HG03060 (cell line): ENCODE results near the gene EPHA10.

Experiments
- ATAC-seq: cut with Tn5 transposase; IDR thresholded peaks from one replicate; pipeline ENCODE4 v1.9.1; 2021; ENCODE audit warnings: low read depth, moderate number of reproducible peaks; ENCODE audit not compliant: unreplicated experiment

The EPHA10 gene

DNA sequence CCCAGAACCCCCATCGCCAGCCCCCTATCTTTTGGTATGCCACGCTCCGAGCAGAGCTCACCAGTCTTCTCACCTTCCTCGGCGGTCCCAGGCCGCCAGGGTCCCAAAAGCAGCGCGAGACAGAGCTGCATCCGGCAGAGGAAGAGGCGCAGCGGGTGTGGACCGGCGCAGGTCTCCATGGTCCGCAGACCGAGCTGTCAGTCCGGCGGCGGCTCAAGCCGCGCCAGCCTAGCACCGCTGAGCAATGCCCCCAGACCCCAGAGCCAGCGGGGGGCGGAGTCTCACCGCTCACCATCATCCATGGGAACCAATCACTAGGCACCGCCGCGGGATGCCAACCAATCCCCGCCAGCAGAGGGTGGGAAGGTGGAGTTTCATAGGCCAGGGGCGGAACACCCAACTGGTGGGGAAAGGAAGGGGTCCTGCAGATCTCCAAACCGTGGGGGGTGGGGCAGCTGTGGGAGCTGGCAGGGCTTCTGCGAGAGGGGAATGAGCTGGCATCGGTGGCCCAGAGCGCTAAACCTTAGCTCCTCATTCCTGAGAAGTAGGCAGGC lies at the start of gene EPHA10:
Gene EPHA10, minus strand, starts transcription at position 233 of the 554 bp plus-strand sequence. Its CDS starts 54 bp downstream, at position 179.
- no peak for ATAC-seq

DNA sequence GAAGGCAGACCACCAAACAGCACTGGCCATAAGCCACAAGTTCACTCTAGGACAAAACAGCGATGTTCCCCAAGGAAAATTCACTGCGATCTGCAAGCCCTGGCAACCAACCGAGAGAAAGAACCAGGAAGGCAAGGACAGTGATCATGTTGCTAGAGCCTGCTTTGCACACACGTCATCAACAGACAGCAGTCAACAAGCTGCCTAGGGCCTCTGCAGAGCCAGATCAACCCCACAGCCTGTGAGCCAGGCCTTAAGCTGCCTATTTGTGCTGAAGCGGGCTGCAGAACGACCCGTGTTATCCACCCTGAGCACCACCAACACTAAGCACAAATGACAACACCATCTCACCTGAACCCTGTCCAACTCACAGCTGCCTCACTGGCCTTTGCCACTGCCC lies 49.3 kb upstream of the EPHA10 start:
- ATAC-seq = no peak

DNA sequence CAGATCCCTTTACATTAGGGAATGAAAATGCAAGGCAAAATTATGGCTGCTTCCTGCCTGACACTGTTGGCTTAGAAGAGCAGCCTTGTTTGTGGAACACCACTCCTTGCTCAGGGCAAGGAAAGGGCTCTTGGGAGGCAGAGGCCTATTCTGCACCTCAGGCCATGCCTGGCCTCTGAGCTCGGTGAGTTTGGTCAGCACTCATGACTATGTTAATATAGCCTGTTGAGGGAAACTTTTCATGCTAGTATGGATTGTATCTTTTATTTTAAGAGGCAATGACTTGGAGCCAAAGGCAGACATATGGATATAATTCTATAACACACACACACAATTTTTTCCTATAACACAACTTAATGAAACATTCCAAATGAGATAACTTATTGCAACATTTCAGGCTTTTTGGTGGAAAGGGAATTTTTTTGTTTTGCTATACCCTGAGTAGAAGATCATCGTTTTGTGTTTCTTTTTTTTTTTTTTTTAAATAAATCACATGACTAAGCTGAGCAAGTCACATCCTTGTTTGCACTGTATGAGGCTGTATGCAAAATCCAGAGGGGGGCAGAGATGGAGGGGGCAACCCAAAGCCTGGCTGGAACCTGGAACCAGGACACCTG lies 48.7 kb upstream of the EPHA10 start:
- no peak for ATAC-seq

DNA sequence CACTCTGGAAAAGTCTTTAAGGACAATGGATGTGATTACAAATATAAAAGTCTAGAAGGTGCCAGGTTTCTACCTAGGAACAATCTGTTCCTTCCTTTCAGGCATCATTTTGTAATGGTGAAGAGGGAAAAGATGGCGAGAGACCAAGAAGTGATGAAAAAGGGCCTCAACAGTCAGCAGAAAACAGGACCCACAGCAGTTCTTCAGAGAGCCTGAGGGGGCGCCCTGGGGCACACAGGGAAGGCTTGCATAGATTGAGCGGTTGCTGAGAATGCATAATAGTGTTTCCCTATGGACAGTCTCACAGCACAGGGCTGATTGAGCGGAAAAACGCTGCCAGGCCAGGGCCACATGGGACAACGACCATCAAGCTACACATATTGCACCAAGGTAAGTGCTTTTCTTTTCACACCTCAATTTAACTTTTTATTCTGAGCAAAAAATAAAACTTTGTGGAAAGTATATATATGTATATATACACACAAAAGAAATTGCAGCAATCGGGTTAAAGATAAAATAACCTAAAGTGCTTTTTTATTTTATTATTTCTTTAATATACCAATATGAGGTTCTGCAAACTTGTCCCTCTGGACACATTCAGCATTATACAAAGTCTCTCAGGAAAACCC lies 46.2 kb upstream of the EPHA10 start:
- no peak for ATAC-seq

DNA sequence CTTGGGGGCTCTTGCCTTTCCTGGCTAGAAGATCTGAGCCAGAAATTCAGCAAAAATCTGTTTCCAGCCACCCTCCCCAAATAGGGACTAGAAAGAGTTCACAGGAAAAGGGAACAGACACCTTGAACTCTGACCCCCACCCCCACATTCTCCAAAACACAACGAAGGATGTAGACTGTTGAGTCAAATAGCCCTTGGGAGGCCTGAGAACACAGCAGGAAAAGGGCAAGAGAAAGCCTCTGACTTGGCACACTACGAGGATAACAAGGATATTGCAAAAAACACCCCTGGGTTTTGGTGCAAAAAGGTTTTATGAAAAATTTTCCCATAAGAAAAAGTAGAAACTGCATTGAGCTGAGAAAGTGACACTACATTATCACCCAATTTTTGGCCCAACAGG lies 45.0 kb upstream of the EPHA10 start:
- no peak for ATAC-seq

DNA sequence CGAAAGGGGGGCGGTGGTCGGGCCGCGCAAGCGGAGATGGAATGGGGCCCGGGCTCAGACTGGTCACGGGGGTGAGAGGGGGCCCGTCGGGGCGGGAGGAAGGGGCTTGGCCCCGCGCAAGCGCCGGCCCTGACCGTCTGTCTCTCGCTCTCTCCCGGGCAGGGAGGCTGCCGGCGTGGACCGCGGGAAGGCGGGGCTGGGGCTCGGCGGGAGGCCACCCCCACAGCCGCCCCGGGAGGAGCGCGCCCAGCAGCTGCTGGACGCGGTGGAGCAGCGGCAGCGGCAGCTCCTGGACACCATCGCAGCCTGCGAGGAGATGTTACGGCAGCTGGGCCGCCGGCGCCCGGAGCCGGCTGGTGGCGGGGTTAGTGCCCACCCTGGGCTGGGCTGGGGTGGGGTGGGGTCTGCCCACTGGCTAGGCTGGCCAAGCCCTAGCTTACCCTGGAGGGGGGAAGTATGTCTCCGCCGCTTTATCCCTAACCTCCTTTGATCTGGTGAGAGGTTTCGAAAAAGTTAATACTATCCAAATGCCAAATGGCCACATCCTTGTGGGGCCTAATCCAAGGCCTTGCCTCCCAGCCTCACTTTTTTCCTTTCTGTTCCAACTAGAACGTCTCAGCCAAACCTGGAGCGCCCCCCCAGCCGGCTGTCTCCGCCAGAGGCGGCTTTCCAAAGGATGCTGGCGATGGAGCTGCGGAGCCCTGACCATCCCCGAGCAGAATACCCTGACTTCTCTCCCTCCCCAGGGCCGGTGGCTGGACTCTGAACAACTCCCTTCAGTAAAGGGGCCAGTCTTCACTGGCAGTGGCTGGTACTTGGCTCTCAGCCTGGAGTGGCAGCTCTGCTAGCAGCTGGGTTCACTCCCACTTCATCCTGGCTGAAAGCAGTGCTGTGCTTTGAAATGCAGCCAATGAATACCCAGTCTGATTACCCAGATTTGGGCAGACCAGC lies 43.7 kb upstream of the EPHA10 start:
- ATAC-seq = no peak

DNA sequence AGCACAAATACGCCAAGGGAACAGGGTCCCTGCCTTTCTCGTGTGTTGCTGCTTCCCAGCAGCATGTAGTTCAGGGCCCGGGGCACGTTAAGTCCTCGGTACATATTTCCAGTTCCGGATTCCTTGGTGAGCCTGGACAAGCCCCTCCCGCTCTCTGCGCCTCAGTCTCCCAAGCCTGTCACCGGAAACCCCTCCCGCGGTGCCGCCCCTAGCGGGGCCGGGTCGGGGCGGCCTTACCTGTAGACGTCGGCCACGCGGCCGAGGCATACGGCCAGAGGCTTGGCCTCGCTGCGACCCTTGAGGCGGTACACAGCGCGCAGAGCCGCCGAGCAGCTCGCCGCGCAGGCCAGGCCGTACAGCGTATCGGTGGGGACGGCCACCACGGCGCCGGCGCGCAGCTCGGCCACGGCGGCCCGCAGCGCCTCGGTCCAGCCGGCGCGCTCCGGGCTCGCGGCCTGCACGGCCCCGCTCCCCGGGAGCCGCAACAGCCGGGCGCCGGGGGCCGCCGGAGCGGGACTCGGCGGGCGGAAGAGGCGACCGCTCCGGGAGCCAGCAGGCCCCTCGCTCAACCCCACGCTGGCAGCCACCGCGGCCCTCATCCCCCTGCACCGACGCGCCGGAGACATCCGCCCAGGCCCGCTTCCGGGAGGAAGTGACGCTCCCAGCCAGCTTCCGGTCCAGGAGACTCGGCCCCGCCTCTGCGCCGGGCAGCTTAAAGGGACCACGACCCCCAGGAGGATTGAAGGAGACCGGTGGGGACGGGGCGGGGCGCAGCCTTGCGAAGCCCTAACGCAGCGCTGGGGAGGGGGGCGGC lies 42.8 kb upstream of the EPHA10 start, which contains the start of the genes C1orf122 and YRDC:
Gene C1orf122, plus strand, starts transcription at position 236 of the 814 bp plus-strand sequence. CDS start 615 bp downstream, outside the sequence.
Gene YRDC, minus strand, starts transcription at position 654 of the 814 bp plus-strand sequence. Its CDS starts 28 bp downstream, at position 626.
- ATAC-seq = peak; percentile 56

DNA sequence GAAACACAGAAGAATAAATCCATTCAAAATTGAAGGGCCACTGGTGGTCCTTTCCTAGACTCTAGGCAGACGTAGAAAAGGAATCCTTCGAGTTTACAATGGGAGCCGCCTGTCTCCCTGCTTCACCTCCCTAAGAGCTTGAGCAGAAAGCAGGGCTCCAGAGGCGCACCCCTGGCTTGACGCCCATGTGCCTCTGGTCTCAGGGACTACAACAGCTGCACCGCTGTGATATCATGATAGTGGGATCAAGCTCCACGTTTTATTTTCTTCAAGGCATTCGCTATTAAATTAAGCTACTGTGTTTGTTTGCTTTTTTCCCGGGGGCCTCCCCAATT lies 42.3 kb upstream of the EPHA10 start:
- ATAC-seq = no peak

DNA sequence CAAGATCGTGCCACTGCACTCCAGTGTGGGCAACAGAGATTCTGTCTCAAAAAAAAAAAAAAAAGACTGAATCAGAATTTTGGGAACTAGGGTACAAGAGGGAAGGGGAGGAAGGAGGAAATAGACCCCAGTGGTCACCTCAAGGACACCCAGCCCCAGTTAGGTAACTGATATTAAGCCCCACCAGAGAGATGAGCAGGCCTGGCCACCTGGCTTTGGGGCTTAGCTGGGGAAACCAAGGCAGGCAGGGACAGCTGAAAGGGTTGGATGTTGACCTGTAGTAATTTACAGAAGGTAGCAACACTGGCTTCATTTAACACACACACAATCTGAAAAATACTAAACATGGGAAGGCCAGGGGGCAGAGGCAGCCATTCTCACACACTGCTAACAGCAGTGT lies 37.5 kb upstream of the EPHA10 start:
- ATAC-seq = no peak

DNA sequence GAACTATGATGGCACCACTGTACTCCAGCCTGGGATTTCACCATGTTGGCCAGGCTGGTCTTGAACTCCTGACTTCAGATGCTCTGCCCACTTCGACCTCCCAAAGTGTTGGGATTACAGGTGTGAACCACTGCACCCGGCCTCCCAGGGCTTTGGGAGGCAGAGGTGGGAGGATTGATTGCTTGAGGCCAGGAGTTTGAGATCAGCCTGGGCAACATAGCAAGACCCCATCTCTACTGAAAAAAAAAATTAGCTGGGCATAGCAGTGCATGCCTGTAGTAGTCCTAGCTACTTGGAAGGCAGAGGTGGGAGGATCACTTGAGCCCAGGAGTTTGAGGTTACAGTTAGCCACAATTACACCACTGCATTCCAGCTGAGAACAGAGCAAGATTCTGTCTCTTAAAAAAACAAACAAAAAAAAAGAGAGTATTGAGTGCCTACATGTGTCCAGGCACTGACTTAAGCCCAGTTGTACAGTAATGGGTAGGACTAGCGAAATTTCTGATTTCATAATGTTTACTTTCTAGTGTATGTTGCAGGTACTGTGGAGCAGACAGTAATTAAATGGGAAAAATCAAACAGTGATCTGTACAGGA lies 32.9 kb upstream of the EPHA10 start:
- no peak for ATAC-seq

DNA sequence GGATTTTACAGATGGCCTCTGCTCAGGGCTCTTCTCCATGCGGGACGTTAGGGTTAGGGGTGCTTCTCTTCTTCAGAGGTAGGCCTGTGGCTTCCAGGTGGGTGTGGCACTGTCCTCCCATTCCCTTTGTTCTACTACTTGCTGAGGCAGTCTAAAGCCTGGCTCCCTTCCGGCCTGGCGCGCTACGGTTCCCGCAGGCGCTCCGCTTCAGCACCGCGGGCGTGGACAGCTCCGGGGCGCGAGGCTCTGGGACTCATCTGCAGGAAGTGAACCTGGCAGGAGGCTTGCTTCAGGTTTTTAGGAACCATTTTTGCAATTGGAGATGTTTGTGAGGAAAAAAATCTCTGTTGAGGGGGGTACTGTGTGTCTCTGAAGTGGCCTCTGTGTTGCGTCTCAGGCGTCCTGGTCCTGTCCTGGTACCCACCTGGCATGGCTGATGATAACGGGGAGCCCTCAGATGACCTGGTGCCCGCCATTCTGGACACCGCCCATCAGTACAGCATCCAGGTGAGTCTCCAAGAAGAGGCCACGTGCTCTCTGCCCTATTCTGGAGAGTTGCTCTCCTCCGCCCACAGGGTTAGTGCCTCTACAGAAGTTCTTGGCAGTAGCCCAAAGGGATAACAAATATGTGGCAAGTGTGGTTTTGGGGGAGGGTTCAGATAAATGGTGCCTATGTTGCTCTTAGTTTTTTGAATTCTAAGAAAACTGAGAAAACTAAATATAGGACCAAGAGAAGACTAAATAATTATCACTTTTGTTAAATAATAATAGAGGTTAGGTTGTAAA lies 30.6 kb upstream of the EPHA10 start:
- ATAC-seq = no peak

DNA sequence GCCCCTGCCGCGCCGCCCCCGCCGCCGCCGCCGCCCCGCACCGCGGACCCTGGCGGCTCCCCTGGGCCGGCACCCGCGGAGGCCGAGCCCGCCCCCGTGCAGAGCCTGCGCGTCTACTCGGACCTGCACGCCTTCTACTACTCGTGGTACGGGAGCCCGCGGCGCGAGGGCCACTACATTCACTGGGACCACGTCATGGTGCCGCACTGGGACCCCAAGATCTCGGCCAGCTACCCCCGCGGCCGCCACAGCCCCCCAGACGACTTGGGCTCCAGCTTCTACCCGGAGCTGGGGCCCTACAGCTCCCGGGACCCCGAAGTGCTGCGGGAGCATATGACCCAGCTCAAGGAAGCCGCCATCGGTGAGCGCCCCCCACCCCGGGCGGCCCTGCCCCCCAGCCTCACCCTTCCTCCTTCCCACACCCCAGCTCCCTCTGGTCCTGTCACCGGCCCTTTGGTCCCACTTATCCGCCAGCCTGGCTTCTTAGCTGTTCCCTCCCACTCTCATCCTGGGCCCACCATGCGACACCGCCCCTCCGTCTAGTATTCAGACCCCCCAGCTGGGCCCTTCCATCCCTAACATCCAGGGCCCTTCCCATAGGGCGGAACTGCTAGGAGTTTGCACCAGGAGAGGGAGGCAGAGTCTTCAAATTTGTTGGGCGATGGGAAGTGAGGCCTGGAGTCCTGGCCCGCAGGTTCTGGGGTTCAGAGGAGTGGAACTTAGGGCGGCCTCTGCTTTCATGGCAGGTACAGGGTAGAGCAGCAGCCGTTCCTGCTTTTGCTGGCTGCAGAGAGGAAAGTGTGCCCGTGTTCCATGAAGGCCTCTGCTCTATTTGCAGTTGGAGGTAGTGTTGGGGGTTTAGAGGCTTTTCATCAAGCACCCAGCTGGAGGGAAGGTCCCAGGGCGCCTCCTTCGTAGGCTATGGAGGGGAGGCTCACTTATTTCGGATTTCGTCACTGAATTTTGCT lies 29.7 kb upstream of the EPHA10 start:
- ATAC-seq = no peak

DNA sequence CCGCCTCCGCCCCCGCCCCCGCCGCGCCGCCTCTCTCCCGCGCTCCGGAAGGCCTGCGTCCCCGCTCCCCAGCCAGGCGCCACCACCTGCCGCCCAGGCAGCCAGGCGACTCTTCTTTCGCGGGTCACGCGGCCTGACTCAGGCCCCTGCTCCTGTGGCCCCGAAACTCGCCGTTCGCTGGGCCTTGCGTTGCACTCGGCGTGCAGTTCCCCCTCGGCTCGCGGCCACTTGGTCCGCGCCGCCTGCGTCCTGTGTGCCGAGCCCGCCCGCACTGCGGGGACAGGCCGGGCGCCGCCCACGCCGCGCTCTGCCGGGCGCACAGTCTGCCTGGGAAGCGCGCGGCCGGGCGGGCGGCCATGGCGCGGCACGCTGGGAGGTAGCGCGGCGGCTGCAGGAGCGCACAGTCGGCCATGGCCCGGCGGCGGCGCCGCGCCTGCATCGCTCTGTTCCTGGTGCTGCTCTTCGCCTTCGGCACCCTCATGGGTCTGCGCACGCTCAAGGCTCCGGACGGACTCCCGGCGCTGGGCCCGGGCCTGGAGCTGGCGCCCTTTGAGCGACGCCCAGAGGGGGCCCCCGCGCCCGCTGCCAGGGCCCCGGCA lies 29.0 kb upstream of the EPHA10 start, which contains the start of gene MANEAL:
Gene MANEAL, plus strand, starts transcription at position 75 of the 599 bp plus-strand sequence. Its CDS starts 336 bp downstream, at position 411.
- no peak for ATAC-seq

DNA sequence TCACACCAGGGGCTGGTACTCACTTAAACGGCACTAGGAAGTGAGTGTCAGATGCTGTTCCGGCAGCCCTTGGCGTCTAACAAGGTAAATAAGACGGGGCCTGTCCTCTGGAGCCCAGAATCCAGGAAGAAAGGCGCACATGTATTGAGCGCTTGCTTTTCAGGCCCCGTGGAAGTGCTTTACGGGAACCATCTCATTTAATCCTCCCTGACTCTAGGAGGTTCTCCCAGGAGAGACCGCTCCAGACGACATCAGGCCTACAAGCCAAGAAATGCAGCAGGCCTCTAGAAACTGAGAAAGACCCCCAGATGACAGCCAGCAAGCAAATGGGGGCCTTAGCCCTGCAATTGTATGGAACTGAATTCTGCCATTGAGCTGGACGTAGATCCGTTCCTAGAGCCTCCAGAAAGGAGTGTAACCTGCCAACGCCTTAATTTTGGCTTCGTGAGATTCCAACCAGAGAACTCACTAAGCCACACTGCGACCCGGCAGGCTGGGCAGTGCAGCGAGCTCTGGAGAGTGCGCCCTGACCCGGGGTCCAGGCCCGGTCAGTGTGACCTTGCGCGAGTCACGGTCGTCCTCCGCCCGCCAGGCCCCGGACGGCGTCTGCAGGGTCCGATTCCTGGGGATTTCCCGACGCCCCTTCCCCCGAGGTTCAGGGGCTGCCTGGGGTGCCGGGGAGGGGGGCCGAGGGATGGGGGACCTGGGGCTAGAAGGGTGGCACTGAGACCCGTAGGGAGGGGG lies 28.2 kb upstream of the EPHA10 start:
- no peak for ATAC-seq

DNA sequence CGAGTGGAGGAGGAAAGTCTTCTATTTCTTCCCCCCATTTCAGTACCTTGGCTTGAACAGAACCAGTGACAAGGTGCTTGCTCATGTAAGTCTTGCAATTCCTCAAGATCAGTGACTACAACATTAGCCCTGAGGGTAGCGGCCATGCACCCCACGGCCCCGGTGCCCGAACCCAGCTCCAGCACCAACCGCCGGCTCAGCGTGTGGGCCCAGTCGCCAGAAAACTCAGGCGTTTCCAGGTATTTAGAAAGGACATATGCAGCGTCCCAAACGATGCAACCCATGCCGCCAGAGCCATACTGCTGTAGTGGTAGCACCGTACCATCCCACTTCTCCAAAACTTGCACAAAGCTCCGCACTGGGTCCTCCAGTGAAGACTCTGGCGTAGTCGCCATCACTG lies 17.6 kb upstream of the EPHA10 start:
- ATAC-seq = no peak

DNA sequence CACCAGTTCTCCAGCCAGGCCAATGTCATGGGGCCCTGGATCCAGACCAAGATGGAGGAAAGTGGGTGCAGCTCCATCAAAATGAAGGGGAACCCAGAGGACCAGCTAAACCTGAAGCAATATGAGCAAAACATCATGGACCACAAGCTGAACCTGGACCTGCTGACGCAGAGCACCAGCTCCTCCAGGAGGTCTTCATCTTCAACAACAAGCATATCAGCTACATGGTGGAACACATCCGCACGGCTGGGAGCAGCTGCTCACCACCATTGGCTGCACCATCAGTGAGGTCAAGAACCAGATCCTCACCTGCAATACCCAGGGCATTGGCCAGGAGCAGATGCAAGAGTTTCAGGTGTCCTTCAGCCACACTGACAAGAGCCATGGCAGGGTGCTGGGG lies 13.7 kb upstream of the EPHA10 start:
- no peak for ATAC-seq
